ENCODE data around the gene PSMA6. TPM values are rescaled to one million over a fixed set of nuclear protein-coding genes. Genes with fewer than 3 reads are reported as not detected.
"Not testable (repeated sequence)": the region's sequence is repeated elsewhere in the genome, so short reads cannot be mapped to it uniquely, and the experiment has no call there.

PSMA6 gene
- total RNA-seq, 2 experiments from 2014 or later: 266 to 269 TPM

DNA sequence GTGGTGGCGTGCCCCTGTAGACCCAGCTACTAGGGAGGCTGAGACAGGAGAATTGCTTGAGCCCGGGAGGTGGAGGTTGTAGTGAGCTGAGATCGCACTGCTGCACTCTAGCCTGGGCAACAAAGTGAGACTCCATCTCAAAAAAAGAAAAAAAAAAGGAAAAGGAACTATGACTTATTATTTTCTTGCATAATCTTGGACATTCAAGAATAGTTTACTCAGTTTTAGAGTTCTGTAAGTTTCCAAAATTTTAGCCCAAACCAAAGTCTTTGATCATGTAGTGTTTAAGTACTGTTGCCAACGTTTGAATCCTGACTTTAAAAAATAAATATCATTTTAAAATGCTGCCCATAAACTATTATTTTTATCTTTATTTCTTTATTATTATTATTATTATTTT, 6.2 kb downstream of the PSMA6 start:
- Mint-ChIP-seq H3K9me3 (ENCODE audit: insufficient read depth) (no peaks in the 10 kb centered on the region), H3K27me3 (ENCODE audit: low read depth) (no peaks in the 10 kb centered on the region), H3K4me1 (ENCODE audit: low read depth) (peaks cover 66% of the 10 kb centered on the region), H3K4me3 (no peak overlapping the region), H3K36me3 (ENCODE audit: low read depth) (peaks cover 38% of the 10 kb centered on the region), H3K27ac (no peak overlapping the region)
- CTCF ChIA-PET: interaction anchor here (2.9 kb wide), 1 partner anchor 69 kb away, joined by 15 read pairs; no protein-coding TSS in a partner anchor
- DNase-seq (no peak), ATAC-seq (no peak)
- POLR2A ChIA-PET: interaction anchor here (3.8 kb wide), 1 partner anchor 106 kb away, joined by 27 read pairs; the partner anchor contains the start of gene NFKBIA

DNA sequence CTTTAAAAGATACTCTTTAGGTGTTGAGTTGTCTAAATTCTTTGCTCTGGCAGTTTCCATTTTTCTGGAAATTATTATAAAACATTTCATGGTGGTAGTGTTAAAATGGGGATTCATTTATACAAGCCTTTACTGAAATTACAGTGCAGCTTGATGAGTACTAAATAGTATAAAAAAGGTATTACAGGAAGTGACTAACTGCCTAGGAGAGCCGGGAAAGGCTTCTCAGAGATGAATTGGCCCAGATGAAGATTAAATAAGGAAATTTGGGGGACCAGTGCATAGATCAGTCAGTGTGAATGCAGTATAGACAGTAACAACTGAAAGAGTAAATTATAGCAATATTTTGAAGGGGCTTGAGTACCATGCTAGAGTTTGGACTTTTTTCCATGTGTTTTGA, 7.5 kb downstream of the PSMA6 start:
- H3K27me3 Mint-ChIP-seq (ENCODE audit: low read depth): no peaks in the 10 kb centered on the region
- POLR2A ChIA-PET: interaction anchor here (1.0 to 3.8 kb wide), 4 partner anchors 8 to 104 kb away, joined by 3 to 27 read pairs (median 7); partner anchors contain the start of genes NFKBIA and PSMA6
- peaks cover 31% of the 10 kb centered on the region for H3K36me3 Mint-ChIP-seq (ENCODE audit: low read depth)
- peak overlapping the region; percentile 71 for H3K27ac Mint-ChIP-seq
- no peaks in the 10 kb centered on the region for H3K9me3 Mint-ChIP-seq (ENCODE audit: insufficient read depth)
- CTCF ChIA-PET: interaction anchor here (0.9 to 2.9 kb wide), 9 partner anchors 9 to 159 kb away, joined by 3 to 15 read pairs (median 4); partner anchors contain the start of gene NFKBIA
- H3K4me3 Mint-ChIP-seq: no peak overlapping the region
- H3K4me1 Mint-ChIP-seq (ENCODE audit: low read depth): peaks cover 69% of the 10 kb centered on the region
- DNase-seq (no peak), ATAC-seq (no peak)

DNA sequence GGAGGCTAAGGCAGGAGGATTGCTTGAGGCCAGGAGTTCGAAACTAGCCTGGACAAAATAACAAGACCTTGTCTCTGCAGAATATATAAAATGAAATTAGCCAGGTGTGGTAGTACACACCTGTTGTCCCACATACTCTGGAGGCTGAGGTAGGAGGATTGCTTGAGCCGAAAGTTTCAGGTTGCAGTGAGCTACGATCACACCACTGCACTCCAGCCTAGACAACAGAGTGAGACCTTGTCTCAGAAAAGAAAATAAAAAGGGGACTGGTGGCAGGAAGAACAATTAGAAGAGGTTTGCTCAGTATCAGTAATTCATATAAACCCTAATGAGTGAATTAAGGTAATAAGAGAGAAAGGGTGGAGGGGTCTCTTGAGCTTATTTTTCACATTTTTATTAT, 8.0 kb downstream of the PSMA6 start:
- Mint-ChIP-seq H3K36me3 (ENCODE audit: low read depth) (peaks cover 30% of the 10 kb centered on the region), H3K9me3 (ENCODE audit: insufficient read depth) (no peaks in the 10 kb centered on the region), H3K27ac (peak overlapping the region; percentile 71), H3K27me3 (ENCODE audit: low read depth) (no peaks in the 10 kb centered on the region), H3K4me1 (ENCODE audit: low read depth) (peaks cover 66% of the 10 kb centered on the region), H3K4me3 (no peak overlapping the region)
- ATAC-seq (no peak), DNase-seq (no peak)
- POLR2A ChIA-PET: interaction anchor here (1.0 to 3.8 kb wide), 5 partner anchors 8 to 178 kb away, joined by 3 to 27 read pairs (median 3); partner anchors contain the start of genes NFKBIA, PPP2R3C and PSMA6
- CTCF ChIA-PET: interaction anchor here (0.8 to 2.9 kb wide), 12 partner anchors 8 to 178 kb away, joined by 3 to 15 read pairs (median 4); partner anchors contain the start of genes NFKBIA, PPP2R3C and PRORP

DNA sequence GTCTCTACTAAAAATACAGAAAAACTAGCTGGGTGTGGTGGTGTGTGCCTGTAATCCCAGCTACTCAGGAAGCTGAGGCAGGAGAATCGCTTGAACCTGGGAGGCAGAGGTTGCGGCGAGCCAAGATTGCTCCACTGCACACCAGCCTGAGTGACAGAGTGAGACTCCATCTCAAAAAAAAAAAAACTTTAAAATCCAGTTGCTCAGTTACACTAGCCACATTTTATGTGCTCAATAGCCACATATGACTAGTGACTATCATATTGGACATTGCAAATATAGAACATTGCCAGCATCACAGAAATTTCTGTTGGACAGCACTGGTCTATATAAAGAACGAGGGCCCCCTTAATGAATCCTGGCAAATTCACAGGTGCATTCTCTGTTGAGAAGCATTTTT, 9.2 kb downstream of the PSMA6 start:
- peaks cover 27% of the 10 kb centered on the region for H3K36me3 Mint-ChIP-seq (ENCODE audit: low read depth)
- not testable (repeated sequence) for H3K9me3 Mint-ChIP-seq (ENCODE audit: insufficient read depth); DNase-seq; H3K4me3 Mint-ChIP-seq; H3K27me3 Mint-ChIP-seq (ENCODE audit: low read depth)
- ChIA-PET CTCF (interaction anchor here (1.0 to 2.9 kb wide), 8 partner anchors 7 to 179 kb away, joined by 3 to 15 read pairs (median 6); partner anchors contain the start of genes NFKBIA, PPP2R3C and PRORP), POLR2A (interaction anchor here (1.3 to 3.8 kb wide), 3 partner anchors 9 to 179 kb away, joined by 3 to 27 read pairs (median 11); partner anchors contain the start of genes NFKBIA, PPP2R3C and PSMA6)
- H3K27ac Mint-ChIP-seq: peak overlapping the region; percentile 35
- peak; percentile 35 for ATAC-seq
- H3K4me1 Mint-ChIP-seq (ENCODE audit: low read depth): peaks cover 57% of the 10 kb centered on the region

DNA sequence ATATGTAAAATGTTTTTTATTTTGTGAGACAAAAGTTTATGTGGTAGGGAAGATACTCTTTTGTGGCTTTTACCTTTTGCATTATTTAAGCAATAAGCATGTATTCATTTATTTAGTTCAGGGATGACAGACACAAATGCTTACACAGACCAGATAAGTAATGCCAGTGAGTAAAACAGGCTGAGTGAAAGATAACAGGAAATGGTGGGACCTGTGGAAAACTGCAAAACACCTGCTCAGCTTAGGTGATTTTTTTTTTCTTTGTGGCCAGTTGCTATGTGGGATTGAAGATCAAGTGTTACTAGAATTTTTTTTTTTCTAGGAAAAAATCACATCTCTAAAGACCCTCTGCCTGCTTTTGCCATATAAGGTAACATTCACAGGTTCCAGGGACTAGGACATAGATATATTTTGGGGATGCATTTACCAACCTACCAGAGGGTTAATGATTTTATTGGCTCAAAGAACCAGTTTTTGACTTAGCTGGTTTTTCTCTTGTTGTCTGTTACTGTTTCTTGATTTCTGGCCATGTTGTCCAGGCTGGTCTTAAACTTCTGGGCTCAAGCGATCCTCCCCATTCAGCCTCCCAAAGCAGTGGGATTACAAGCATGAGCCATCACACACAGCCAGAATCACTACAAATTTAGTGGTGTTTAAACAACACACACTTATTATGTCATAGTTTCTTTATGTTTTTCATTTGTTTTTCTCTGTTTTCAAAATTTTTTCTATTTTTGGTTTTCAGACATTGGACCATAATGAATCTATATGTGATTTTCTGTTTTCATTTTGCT, 9.8 kb downstream of the PSMA6 start:
- Mint-ChIP-seq H3K36me3 (ENCODE audit: low read depth) (peaks cover 24% of the 10 kb centered on the region), H3K27ac (peak overlapping the region; percentile 62), H3K9me3 (ENCODE audit: insufficient read depth) (no peaks in the 10 kb centered on the region), H3K4me3 (no peak overlapping the region), H3K27me3 (ENCODE audit: low read depth) (no peaks in the 10 kb centered on the region), H3K4me1 (ENCODE audit: low read depth) (peaks cover 52% of the 10 kb centered on the region)
- ATAC-seq (peak; percentile 53), DNase-seq (no peak)
- POLR2A ChIA-PET: interaction anchor here (1.9 to 3.8 kb wide), 2 partner anchors 10 to 102 kb away, joined by 11 to 27 read pairs; partner anchors contain the start of genes NFKBIA and PSMA6
- CTCF ChIA-PET: interaction anchor here (1.0 to 1.3 kb wide), 4 partner anchors 32 to 180 kb away, joined by 3 to 8 read pairs (median 4); partner anchors contain the start of genes PPP2R3C and PRORP

DNA sequence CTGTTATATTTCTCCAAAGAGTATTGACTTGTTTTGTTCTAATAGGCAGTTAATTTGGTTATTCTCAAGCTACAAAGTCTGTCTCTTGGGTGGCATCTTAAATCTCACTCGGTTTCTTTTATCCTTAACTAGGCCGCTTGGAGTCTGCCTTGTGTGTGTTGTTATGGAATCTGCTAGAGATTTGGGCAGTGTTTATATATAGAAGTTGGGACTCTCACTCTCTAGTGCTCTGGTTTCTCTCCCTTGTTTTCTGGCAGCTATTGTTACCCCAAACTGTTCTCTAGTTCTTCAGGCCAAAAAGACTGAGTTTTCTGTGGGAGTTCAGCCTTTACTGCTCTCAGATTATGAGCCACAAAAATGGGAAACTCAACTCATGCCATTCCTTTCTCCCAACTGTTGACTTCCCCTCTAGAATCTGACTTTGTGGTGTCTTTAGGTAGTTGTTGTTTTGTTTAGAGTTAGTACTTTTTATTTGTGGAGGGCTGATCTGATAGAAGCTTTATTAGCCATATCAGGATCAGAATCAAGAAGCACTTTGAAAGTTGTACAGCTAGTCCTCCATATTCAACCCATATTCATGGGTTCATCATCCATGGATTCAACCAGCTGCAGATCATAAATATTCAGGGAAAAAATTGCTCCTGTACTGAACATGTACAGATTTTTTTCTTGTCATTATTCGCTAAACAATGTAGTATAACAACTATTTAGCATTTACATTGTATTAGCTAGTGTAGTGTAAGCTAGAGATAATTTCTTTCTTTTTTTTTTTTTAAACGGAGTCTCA, 11.2 kb downstream of the PSMA6 start:
- DNase-seq (no peak), ATAC-seq (no peak)
- peaks cover 22% of the 10 kb centered on the region for H3K36me3 Mint-ChIP-seq (ENCODE audit: low read depth)
- H3K27me3 Mint-ChIP-seq (ENCODE audit: low read depth): no peaks in the 10 kb centered on the region
- peaks cover 46% of the 10 kb centered on the region for H3K4me1 Mint-ChIP-seq (ENCODE audit: low read depth)
- no peaks in the 10 kb centered on the region for H3K9me3 Mint-ChIP-seq (ENCODE audit: insufficient read depth)
- CTCF ChIA-PET: interaction anchor here (0.9 to 2.3 kb wide), 5 partner anchors 10 to 110 kb away, joined by 3 to 15 read pairs (median 7); partner anchors contain the start of gene PSMA6
- no peak overlapping the region for H3K27ac Mint-ChIP-seq
- no peak overlapping the region for H3K4me3 Mint-ChIP-seq
- POLR2A ChIA-PET: interaction anchor here (1.0 to 2.8 kb wide), 3 partner anchors 11 to 102 kb away, joined by 4 to 10 read pairs (median 6); partner anchors contain the start of genes NFKBIA and PSMA6

DNA sequence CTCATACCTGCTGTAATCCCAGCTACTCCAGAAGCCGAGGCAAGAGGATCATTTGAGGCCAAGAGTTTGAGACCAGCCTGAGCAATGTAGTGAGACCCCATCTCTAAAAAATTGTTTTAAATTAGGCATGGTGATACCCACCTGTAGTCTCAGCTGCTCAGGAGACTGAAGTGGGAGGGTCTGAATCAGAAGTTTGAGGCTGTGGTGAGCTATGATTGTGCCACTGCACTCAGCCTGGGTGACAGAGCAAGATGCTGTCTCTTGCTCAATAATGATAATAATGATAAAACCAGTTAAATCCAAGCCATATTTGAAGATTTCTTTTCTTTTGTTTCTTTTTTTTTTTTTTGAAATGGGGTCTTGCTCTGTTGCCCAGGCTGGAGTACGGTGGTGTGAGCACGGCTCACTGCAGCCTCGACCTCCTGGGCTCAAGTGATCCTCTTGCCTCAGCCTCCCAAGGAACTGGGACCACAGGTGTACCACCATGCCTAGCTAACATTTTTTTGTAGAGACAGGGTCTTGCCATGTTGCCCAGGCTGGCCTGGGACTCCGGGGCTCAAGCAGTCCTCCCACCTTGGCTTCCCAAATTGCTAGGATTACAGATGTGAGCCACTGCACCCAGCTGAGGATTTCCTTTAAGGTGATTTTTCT, 12.8 kb downstream of the PSMA6 start:
- peaks cover 27% of the 10 kb centered on the region for H3K36me3 Mint-ChIP-seq (ENCODE audit: low read depth)
- no peaks in the 10 kb centered on the region for H3K9me3 Mint-ChIP-seq (ENCODE audit: insufficient read depth)
- no peaks in the 10 kb centered on the region for H3K27me3 Mint-ChIP-seq (ENCODE audit: low read depth)
- no peak for ATAC-seq
- no peak overlapping the region for H3K4me3 Mint-ChIP-seq
- H3K27ac Mint-ChIP-seq: no peak overlapping the region
- peaks cover 36% of the 10 kb centered on the region for H3K4me1 Mint-ChIP-seq (ENCODE audit: low read depth)
- ChIA-PET CTCF (interaction anchor here (1.3 to 2.3 kb wide), 3 partner anchors 12 to 109 kb away, joined by 5 to 15 read pairs (median 7); partner anchors contain the start of gene PSMA6), POLR2A (interaction anchor here (1.0 to 2.8 kb wide), 3 partner anchors 13 to 100 kb away, joined by 4 to 10 read pairs (median 6); partner anchors contain the start of genes NFKBIA and PSMA6)
- DNase-seq: no peak

DNA sequence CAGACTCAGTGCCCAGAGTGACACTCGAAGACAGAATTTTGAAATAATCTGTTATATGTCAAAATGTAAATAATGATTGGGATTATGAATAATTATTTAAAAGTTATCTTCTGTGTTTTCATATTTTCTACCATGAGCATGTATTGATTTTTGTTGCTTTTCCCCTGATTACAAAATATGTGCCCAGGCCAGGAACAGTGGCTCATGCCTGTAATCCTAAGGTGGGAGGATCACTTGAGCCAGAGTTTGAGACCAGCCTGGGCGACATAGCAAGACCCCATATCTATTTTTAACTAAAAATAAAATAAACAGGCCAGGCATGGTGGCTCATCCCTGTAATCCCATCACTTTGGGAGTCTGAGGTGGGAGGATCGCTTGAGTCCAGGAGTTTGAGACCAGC, 13.5 kb downstream of the PSMA6 start:
- ATAC-seq (no peak), DNase-seq (no peak)
- H3K4me3 Mint-ChIP-seq: no peak overlapping the region
- no peak overlapping the region for H3K27ac Mint-ChIP-seq
- ChIA-PET POLR2A (no interaction called here), CTCF (interaction anchor here (0.6 to 2.0 kb wide), 4 partner anchors 11 to 133 kb away, joined by 3 to 6 read pairs (median 4); no protein-coding TSS in a partner anchor)
- H3K9me3 Mint-ChIP-seq (ENCODE audit: insufficient read depth): no peaks in the 10 kb centered on the region
- H3K36me3 Mint-ChIP-seq (ENCODE audit: low read depth): peaks cover 31% of the 10 kb centered on the region
- H3K4me1 Mint-ChIP-seq (ENCODE audit: low read depth): peaks cover 29% of the 10 kb centered on the region
- no peaks in the 10 kb centered on the region for H3K27me3 Mint-ChIP-seq (ENCODE audit: low read depth)

DNA sequence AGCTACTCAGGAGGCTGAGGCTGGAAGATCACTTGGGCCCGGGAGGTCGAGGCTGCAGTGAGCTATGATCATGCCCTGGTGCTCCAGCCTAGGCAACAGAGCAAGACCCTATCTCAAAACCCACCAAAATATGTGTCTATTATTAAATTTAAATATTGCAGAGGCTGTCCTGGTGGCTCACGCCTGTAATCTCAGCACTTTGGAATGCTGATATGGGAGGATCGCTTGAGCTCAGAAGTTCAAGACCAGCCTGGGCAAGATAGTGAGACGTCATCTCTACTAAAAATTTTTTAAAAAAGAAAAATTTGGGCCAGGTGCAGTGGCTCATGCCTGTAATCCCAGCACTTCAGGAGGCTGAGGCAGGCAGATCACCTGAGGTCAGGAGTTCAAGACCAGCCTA, 13.9 kb downstream of the PSMA6 start:
- ChIA-PET CTCF (interaction anchor here (0.6 to 2.0 kb wide), 4 partner anchors 11 to 133 kb away, joined by 3 to 6 read pairs (median 4); no protein-coding TSS in a partner anchor), POLR2A (no interaction called here)
- ATAC-seq (no peak), DNase-seq (no peak)
- no peaks in the 10 kb centered on the region for H3K27me3 Mint-ChIP-seq (ENCODE audit: low read depth)
- peaks cover 25% of the 10 kb centered on the region for H3K4me1 Mint-ChIP-seq (ENCODE audit: low read depth)
- peaks cover 34% of the 10 kb centered on the region for H3K36me3 Mint-ChIP-seq (ENCODE audit: low read depth)
- H3K4me3 Mint-ChIP-seq: no peak overlapping the region
- no peaks in the 10 kb centered on the region for H3K9me3 Mint-ChIP-seq (ENCODE audit: insufficient read depth)
- no peak overlapping the region for H3K27ac Mint-ChIP-seq

DNA sequence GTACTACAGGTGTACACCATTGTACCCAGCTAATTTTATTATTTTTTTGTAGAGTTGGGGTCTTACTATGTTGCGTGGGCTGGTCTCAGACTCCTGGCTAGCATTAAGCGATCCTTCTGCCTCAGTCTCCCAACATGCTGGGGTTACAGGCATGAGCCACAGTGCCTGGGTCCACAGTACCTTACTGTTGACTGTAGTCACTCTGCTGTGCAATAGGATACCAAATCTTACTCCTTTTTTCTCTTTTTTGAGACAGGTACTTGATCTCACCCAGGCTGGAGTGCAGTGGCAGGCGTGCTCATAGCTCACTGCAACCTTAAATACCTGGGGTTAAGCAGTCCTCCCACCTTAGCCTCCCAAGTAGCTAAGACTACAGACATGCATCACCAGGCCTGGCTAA, 25.6 kb downstream of the PSMA6 start:
- DNase-seq (no peak), ATAC-seq (no peak)
- CTCF ChIA-PET: interaction anchor here (1.8 kb wide), 1 partner anchor 12 kb away, joined by 5 read pairs; no protein-coding TSS in a partner anchor
- H3K36me3 Mint-ChIP-seq (ENCODE audit: low read depth): peaks cover 43% of the 10 kb centered on the region
- H3K27ac Mint-ChIP-seq: no peak overlapping the region
- POLR2A ChIA-PET: no interaction called here
- H3K27me3 Mint-ChIP-seq (ENCODE audit: low read depth): no peaks in the 10 kb centered on the region
- no peaks in the 10 kb centered on the region for H3K9me3 Mint-ChIP-seq (ENCODE audit: insufficient read depth)
- H3K4me1 Mint-ChIP-seq (ENCODE audit: low read depth): peaks cover 23% of the 10 kb centered on the region
- H3K4me3 Mint-ChIP-seq: no peak overlapping the region

Measured in activated CD8-positive, alpha-beta T cell treated with anti-CD3 and anti-CD28 coated beads, Interleukin-2, amount 10 ng/mL, durations not matched to agents 7 days and 5 days (primary cell).